GM18867 (cell line): ENCODE data around the gene IL1RAPL2.

ENCODE experiments used
- ATAC-seq: cut with Tn5 transposase; IDR thresholded peaks from one replicate; pipeline ENCODE4 v1.9.1; 2021; ENCODE audit warnings: mild to moderate bottlenecking, moderate library complexity; ENCODE audit not compliant: unreplicated experiment

IL1RAPL2 gene

DNA sequence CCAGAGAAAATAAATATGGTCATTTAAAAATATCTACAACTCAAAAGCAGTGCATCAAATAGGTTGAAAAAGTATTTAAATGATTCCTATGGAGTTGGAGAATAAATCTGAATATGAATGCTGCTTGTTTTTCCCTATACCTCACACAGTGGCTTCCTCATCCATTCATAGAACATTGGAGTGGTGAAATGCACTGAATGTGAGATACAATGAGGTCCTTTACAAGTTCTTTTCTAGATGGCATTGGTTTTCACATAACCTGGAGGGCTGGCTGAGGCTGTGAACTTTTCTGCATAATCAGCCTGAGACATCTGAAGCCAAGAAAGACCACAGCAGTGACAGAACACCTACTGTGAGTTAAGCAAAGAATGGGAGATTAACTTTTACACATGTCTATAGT is 977.3 kb downstream of the IL1RAPL2 start:
- no peak for ATAC-seq

DNA sequence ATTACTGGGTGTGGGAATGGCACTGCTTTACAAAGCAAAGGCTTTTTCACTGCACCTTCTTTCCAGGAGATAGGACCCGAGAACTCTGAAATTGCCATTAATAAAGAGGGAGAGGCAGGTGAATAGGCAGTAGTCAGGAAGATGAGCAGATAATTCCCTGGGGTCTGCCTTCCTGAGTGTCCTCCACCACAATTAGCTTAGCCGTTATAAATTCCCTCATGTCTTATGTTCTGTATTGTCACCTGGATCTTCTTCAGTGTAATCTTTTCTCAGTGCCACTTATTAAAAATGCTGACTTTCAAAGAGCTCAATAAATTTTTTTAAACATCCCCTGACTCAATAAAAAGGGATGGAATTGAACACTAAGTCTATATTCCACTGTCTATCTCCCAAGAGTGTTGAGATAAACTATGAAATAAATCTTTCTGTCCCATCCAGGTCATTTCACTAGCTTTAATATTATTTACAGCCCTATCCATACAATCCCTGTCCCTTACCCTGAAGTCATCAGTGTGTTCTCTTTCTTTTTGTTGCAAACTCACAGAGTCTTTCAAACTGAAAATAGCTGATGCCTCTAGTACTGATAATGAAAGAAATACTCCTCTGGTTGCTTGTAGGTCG is 984.2 kb downstream of the IL1RAPL2 start:
- ATAC-seq: no peak

DNA sequence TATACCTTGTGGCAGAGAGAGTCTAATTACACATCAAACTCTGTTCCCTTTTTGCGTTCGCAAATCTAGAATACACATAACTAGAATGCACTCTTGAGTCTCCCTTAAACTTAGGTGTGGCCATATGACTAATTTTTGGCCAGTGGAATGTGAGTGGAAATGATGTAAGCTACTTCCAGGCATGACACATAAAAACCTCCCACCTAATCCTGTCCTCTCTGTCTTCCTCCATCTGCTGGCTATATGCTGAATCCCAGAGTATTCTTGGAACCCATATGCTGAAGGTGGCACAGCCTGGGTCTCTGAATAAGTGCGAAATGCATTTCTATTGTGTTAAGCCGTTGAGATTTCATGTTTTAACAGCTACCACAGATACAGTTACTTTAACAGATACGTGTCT is 986.4 kb downstream of the IL1RAPL2 start:
- no peak for ATAC-seq

DNA sequence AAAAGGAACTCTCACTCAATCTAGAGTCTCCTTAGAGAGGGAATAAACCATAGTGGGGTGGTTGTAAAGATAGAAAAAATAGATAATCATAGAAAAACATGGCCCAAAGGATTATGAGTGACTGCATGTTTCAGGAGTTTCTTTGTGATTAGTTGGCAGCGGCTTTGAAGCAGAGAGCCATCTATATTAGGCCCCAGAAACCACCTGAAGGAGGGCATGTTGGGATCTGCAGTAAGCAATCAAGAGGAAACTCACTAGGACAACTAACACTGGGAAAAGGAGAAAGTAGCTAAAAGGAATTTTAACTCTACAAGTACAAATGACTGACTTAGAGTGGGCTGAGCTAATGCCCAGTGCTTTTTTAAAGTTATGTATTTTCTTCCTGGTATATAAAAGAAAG is 987.1 kb downstream of the IL1RAPL2 start:
- no peak for ATAC-seq

DNA sequence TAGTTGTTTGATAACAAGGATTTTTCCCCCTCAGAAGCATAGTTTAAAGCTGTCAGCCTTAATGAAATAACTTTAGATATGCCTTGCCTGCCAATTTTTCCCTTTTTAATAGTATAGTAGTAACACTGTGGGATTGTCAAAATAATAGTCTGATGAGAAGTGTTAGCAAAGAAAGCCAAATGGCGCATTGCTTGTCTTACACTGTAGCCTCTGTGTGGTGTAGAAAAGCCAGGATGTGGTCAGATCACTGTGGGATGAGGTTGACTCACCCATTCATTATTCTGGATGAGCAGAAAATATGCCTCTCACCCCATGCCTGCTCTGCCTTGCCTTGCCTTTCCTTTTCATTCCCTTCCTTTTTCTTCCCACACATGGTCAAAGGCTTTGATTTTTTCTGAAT is 998.5 kb downstream of the IL1RAPL2 start:
- ATAC-seq: no peak

- no peak for ATAC-seq
Measured at GRCh38 chrX:105565856-105566255, 999.9 kb downstream of the IL1RAPL2 start.

GRCh38 chrX:105567082-105567481 is 1001.1 kb downstream of the IL1RAPL2 start:
- ATAC-seq: no peak

GRCh38 chrX:105608745-105609144 is 1042.7 kb downstream of the IL1RAPL2 start:
- ATAC-seq: no peak

DNA sequence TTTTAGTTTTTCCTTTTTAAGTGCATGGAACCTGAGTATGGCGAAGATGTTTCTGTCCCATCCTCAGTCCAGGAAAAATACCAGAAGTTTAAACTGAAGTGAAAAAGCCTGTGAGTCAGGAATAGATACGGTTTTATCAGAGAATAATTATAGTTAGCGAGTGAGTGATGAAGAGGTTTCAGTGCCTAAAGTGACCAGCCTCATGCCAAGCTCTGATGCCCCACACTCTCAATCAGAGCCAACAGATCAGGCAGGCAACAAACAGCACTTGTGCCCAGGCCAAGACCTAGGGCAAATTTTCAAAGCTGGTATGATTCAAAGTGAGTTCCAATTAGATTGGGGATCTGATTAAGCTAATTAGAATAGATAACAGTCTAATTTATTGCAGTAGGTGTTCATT is 1043.5 kb downstream of the IL1RAPL2 start:
- no peak for ATAC-seq

DNA sequence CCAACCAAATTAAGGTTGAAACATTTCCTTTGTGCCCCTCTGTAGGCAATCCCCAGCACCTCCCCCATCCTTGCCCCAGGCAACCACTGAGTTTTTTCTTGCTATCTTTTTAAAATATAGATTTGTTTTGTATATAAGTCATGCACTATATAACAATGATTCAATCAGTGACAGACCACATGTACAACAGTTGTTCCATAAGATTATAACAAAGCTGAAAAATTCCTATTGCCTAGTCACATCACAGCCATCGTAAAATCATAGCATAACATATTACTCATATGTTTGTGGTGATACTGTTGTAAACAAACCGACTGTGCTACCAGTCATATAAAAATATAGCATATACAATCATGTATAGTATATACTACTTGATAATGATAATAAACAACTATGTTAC is 1044.4 kb downstream of the IL1RAPL2 start:
- no peak for ATAC-seq

DNA sequence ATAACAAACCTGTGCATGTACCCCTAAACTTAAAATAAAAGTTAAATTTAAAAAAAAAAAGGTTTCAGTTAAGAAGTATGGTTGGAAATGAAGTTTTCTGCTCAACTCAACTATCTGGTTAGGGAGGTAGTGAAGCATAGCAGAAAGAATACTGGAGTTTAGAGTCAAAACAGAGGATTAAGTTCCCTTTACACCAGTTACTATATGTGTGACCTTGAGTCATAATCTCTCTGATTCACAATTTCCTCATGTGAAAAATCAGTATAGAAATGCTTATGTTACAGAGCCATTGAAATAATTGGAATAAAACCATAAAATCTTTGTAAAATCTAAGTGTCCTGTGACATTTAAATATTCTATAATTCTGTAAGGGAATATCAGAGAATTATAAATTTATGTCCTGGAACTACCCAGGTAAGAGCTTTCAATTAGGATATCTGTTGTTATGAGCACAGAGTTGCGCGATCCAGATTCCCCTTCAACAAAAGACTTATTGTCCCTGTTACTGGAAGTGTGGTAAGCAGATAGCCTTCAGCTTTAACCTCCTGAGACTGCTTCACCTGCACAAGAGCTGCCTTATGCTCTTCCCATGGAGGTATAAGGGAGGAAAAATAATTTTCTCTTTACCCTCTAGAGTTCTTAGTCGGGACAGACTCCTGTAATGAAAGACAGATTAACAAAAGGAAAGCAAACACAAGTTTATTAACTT is 1052.5 kb downstream of the IL1RAPL2 start:
- no peak for ATAC-seq

- ATAC-seq: no peak
Measured at GRCh38 chrX:105634180-105634579, 1068.2 kb downstream of the IL1RAPL2 start.

DNA sequence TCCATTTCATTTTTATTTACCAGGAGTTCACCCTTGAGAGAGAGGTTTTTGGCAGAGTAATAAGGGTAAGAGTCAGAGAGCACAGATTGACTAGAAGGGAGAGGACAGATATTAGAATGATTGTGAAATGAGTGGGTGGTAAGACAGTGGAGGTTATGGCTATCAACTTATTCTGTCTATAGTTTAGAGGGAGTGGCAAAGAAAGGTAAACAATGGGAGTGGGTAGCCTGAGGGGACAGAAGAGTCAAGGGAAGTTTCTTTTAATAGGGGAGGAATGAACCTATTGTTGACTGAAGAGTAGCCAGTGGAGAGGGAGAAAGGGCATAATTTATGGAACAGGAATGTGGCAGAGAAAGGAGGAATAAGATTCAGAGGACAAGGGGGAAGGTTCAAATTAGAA is 1069.8 kb downstream of the IL1RAPL2 start:
- no peak for ATAC-seq

DNA sequence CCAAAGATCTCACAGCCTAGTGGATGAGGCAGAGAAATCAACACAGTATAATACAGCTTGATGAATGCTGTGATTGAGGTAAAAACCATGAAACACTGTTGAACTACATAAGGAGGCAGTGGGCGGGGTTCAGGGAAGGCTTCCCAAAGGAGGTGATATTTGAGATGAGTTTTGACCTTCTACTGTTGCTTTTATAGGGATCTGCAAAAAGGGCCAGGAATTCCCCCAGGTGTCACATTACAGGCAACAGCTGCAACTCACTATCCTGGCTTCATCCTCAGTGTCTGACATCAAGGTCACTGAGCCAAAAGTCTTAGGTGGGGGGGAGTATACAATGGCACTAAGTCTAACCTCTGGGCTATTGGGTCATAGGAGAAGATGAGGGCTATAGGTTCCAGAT is 1070.7 kb downstream of the IL1RAPL2 start:
- ATAC-seq: no peak

- ATAC-seq: no peak
Measured at GRCh38 chrX:105645667-105646357, 1079.8 kb downstream of the IL1RAPL2 start.

DNA sequence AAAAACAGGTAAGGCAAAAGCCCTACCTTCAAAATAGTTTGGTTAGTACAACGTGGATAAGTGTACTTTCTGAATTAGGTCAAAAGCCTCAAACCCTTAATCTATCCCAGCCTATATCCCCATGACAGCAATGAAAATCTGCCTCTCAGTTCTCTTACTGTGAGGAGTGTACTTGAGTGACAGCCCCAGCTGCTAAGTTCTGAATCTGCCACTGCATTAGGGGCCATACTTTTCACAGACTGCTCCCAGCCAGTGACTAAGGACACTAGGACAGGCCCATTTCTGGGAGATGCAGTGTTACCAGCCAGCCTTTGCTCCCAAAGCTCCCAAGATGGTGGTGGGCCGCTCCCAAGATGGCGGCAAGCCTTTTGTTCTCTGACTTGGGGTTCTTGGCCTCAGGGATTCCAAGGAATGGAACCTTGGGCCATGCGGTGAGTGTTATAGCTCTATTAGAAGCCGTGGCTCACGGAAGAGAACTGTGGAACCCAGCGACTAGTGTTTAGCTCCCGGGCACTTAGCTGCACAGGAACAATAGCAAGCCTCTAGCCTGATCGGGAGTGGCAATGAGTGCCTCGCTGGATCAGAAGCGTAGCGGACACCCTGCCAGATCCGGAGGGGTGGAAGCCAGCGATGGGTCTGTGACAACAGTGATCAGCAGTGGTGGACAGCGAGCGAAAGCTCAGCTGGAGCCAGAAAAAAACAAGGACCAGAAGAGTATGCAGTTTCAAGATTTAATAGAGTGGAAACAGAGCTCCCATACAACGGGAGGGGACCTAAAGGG is 1080.8 kb downstream of the IL1RAPL2 start:
- ATAC-seq: no peak

- no peak for ATAC-seq
Measured at GRCh38 chrX:105647749-105648148, 1081.8 kb downstream of the IL1RAPL2 start.

DNA sequence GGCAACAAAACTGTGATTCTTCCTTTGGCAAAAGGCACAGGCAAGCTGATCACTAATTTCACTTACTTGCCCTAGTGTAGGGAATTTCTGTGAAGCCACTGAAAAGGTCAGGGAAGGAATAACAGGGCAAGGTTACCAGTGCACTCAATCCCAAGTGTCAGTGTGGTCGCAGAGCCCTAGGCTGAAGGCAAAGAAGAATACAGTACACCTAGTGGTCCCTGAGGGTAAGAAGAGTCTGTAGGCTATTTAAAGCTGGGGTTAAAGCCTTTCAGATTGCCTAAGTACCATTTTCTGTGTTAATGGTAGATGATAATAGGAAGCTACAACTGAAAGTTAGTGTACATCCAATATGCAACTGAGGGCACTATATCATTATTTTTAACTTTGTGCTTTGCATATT is 1082.7 kb downstream of the IL1RAPL2 start:
- no peak for ATAC-seq

- ATAC-seq: no peak
Measured at GRCh38 chrX:105650577-105650976, 1084.6 kb downstream of the IL1RAPL2 start.

- ATAC-seq: no peak
Measured at GRCh38 chrX:105650986-105651385, 1085.0 kb downstream of the IL1RAPL2 start.

- ATAC-seq: no peak
Measured at GRCh38 chrX:105653891-105654290, 1087.9 kb downstream of the IL1RAPL2 start.
